ENCODE measurements around the gene F3.
"Not testable (repeated sequence)": the region's sequence is repeated elsewhere in the genome, so short reads cannot be mapped to it uniquely, and the experiment has no call there.

F3 gene

DNA sequence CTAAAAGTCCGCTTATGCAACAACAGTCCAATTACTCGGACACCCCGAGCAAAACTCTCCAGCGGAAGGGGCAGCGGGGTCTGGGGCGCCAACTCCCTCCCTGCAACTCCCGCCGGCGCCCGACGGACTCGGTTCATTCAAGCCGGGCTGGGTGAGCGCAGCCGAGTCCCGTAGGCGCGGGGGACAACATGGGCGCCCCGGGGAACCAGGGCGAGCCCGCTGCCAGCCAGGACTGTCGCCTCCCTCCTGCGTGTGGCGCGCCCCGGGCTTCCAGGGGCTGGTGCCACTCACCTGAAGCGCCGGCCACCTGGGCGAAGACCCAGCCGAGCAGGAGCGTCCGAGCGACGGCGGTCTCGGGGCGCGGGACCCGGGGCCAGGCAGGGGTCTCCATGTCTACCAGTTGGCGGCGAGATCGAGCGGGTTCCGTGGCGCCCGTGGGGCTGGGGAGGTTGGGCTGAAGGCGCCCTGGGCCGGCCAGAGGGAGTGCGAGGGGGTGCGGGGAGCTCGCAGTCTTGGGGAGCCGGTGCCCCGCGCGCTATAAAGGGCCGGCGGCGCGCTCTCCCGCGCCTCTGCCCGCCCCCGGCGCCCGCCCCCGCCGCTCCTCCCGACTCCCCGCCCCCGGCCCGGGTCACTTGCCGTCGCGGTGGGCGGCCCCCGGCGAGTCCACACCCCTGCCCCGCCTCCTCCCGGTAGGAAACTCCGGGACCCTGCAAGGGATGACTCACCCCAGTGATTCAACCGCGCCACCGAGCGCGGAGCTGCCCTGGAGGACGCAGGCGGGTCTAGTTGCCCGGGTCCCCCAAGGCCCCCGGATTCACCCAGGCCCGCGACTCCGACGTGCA is at the start of gene F3:
Gene F3 (minus strand): TSS at position 514 of the 842 bp plus-strand sequence. CDS start 123 bp downstream, at position 391.
- in situ Hi-C loops (cut with HindIII; ENCODE audit: low sequenced_read_pairs): loop anchor here (5.0 kb wide), 2 partner anchors 101 to 201 kb away; no protein-coding TSS in a partner anchor

- in situ Hi-C loops (cut with HindIII; ENCODE audit: low sequenced_read_pairs): no loop called here
Measured at GRCh38 chr1:94590203-94591137, 48.9 kb upstream of the F3 start.

DNA sequence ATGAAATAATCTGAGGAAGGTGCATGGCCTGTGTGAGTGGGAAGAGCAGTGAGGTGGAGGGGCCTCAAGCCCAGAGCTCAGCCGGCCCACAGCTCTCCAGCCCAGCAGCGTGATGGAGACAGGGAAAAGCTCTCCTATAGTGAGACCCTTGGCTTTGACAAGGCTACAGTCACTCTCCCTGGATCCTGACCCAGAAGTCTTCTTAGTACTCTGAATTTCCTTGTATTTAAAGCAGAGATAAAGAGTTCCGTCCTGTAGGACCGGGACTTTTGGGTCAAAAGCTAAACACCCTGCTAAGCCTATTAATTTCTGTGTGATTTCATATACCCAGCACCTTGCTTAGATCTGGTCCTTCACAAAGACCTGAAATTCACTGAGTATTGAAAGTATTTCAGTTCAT is 48.2 kb upstream of the F3 start:
- in situ Hi-C loops (cut with HindIII; ENCODE audit: low sequenced_read_pairs): loop anchor here (5.0 kb wide), 1 partner anchor 42 kb away; no protein-coding TSS in a partner anchor

DNA sequence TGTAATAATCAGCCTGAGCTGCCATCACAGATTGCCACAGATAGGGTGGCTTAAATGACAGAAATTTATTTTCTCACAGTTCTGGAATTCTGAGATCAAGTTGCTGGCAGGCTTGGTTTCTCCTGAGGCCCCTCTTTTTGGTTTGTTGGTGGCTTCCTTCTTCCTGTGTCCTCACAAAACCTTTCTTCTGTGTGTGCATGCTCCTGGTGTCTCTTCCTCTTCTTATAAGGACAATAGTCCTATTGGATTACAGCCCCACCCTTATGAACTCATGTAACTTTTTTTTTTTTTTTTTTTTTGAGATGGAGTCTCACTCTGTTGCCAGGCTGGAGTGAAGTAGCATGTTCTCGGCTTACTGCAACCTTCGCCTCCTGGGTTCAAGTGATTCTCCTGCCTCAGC is 41.0 kb upstream of the F3 start:
- in situ Hi-C loops (cut with HindIII; ENCODE audit: low sequenced_read_pairs): no loop called here

- in situ Hi-C loops (cut with HindIII; ENCODE audit: low sequenced_read_pairs): no loop called here
Measured at GRCh38 chr1:94580367-94581115, 39.0 kb upstream of the F3 start.

- in situ Hi-C loops (cut with HindIII; ENCODE audit: low sequenced_read_pairs): no loop called here
Measured at GRCh38 chr1:94579876-94580294, 38.3 kb upstream of the F3 start.

GRCh38 chr1:94578856-94579255 is 37.3 kb upstream of the F3 start:
- in situ Hi-C loops (cut with HindIII; ENCODE audit: low sequenced_read_pairs): no loop called here

GRCh38 chr1:94573917-94574316 is 32.4 kb upstream of the F3 start:
- in situ Hi-C loops (cut with HindIII; ENCODE audit: low sequenced_read_pairs): not testable (repeated sequence)

GRCh38 chr1:94572780-94573179 is 31.2 kb upstream of the F3 start:
- in situ Hi-C loops (cut with HindIII; ENCODE audit: low sequenced_read_pairs): no loop called here

- in situ Hi-C loops (cut with HindIII; ENCODE audit: low sequenced_read_pairs): not testable (repeated sequence)
Measured at GRCh38 chr1:94570965-94571364, 29.4 kb upstream of the F3 start.

- in situ Hi-C loops (cut with HindIII; ENCODE audit: low sequenced_read_pairs): not testable (repeated sequence)
Measured at GRCh38 chr1:94568806-94569205, 27.2 kb upstream of the F3 start.

DNA sequence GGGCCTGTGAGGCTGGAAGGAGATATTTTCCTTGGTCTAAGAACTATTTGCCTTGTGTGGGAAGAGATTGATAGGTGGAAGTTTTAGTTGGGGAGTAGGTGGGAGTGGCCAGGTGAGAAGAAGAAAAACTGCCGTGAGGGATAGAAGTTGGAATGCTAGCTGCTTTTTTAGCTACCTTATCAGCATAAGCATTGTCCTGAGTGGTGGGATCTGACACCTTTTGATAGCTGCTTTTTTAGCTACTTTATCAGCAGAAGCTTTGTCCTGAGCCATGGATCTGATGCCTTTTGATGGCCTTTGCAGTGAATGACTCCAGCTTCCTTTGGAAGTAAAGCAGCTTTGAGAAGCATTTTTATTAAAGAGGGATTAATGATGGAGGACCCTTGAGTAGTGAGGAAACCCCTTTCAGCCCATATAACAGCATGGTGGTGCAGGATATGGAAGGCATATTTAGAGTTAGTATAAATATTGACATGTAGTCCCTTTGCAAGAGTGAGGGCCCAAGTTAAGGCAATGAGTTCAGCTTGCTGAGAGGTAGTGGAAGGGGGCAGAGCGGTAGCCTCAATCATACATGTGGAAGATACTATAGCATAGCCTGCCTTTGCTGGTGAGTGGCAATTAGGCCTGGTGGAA is 26.5 kb upstream of the F3 start:
- in situ Hi-C loops (cut with HindIII; ENCODE audit: low sequenced_read_pairs): not testable (repeated sequence)

DNA sequence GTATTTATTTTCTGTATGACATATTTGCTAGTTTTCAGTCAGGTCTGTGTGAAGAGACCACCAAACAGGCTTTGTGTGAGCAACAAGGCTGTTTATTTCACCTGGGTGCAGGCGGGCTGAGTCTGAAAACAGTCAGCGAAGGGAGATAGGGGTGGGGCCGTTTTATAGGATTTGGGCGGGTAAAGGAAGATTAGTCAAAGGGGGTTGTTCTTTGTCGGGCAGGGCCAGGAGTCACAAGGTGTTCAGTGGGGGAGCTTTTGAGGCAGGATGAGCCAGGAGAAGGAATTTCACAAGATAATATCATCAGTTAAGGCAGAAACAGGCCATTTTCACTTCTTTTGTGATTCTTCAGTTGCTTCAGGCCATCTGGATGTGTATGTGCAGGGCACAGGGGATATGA is 24.9 kb upstream of the F3 start:
- in situ Hi-C loops (cut with HindIII; ENCODE audit: low sequenced_read_pairs): not testable (repeated sequence)

- in situ Hi-C loops (cut with HindIII; ENCODE audit: low sequenced_read_pairs): no loop called here
Measured at GRCh38 chr1:94565901-94566300, 24.3 kb upstream of the F3 start.

GRCh38 chr1:94562519-94563260 is 21.1 kb upstream of the F3 start:
- in situ Hi-C loops (cut with HindIII; ENCODE audit: low sequenced_read_pairs): loop anchor here (5.0 kb wide), 1 partner anchor 55 kb away; no protein-coding TSS in a partner anchor

- in situ Hi-C loops (cut with HindIII; ENCODE audit: low sequenced_read_pairs): loop anchor here (5.0 kb wide), 1 partner anchor 57 kb away; no protein-coding TSS in a partner anchor
Measured at GRCh38 chr1:94560333-94560732, 18.8 kb upstream of the F3 start.

- in situ Hi-C loops (cut with HindIII; ENCODE audit: low sequenced_read_pairs): loop anchor here (5.0 kb wide), 1 partner anchor 57 kb away; no protein-coding TSS in a partner anchor
Measured at GRCh38 chr1:94559921-94560320, 18.4 kb upstream of the F3 start.

DNA sequence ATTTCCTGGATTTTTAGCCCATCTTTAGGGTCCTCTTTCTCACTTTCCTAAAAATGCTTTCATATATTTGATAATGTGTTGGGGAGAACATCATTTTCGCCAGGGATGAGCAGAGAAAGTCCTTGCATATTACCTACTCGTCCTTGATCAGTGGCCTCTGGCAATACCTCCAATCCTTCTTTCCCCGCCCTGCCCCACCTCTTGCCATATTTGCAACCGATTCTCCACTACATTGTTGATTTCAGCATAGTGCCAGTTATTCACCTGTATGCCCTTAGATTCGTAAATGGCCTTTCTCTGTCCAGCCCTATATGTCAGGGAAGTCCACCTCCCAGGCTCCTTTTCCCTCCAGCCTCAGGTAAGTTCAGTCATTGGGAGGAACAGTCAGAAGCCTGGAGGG is 13.5 kb upstream of the F3 start:
- in situ Hi-C loops (cut with HindIII; ENCODE audit: low sequenced_read_pairs): no loop called here

- in situ Hi-C loops (cut with HindIII; ENCODE audit: low sequenced_read_pairs): no loop called here
Measured at GRCh38 chr1:94554580-94554979, 13.0 kb upstream of the F3 start.
